AG09319 (cell line): ENCODE results near the gene PAQR3.

Source experiments
- DNase-seq: peaks from one replicate; pipeline ENCODE4 v3.0.0-alpha.2; 2010; ENCODE audit warnings: low read depth; ENCODE audit errors: extremely low read depth
- TF ChIP-seq, protein P1 (sequence below): IDR thresholded peaks from 2 replicates; pipeline ENCODE4 v1.5.1; 2011; ENCODE audit warnings: low read depth, mild to moderate bottlenecking, inconsistent platforms, low read length, moderate library complexity

Gene PAQR3

DNA sequence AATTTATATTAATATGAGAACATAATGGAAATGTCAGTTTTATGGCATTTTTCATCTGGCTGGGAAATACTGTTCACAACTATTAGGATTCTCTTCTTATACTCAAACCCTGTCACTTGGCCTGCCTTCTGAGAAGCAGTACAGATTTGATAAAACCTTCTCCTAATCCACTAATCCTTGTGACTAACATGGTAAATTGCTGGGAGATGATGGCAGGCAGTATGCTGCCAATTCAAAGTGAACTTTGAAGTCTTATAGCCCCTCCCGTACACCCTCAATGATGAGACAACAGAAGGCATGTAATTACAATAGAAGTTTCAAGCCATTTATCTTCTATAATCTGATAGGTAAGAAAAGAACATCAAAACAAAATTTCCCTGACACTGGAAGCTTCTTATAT, 36.9 kb downstream of the PAQR3 start:
- TF ChIP-seq, protein P1, sequence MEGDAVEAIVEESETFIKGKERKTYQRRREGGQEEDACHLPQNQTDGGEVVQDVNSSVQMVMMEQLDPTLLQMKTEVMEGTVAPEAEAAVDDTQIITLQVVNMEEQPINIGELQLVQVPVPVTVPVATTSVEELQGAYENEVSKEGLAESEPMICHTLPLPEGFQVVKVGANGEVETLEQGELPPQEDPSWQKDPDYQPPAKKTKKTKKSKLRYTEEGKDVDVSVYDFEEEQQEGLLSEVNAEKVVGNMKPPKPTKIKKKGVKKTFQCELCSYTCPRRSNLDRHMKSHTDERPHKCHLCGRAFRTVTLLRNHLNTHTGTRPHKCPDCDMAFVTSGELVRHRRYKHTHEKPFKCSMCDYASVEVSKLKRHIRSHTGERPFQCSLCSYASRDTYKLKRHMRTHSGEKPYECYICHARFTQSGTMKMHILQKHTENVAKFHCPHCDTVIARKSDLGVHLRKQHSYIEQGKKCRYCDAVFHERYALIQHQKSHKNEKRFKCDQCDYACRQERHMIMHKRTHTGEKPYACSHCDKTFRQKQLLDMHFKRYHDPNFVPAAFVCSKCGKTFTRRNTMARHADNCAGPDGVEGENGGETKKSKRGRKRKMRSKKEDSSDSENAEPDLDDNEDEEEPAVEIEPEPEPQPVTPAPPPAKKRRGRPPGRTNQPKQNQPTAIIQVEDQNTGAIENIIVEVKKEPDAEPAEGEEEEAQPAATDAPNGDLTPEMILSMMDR: no peak
- DNase-seq: no peak

DNA sequence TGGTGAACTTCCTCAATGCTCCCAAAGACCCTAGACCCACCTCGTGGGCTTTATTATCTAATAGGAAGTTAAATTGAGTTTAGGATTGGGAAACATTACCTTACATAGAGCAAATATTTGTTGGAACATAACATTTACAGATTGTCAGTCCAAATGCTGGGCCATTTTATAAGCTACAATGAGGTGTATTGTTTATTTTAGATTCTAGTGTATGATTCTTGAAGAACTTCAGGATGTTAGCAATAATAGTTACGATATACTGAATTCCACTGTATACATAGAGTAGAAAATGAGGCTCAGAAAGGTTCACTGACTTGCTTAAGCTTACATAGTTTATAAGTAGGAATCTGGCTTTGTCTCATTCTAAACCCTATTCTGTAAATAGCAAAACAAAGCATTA, 37.4 kb downstream of the PAQR3 start:
- TF ChIP-seq, protein P1: no peak
- DNase-seq: no peak

DNA sequence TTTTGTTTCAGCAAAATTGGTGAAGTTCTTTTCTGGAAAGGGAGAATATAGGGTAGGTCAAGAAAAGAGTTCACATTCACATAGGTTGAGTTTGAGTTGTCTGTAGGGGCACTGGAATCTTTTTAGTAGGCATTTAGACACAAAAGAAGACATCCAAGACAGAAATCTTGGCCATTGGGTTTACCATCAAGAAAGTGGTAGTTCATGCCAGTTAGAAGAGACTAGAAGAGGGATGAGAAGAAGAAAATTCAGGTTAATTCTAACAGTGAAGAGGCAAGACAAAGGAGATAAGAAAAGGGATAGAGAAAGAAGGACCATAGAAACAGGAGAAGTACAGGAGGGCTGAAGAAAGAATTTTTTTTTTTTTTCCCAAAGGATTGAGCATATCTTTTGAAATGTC, 39.9 kb downstream of the PAQR3 start:
- no peak for DNase-seq
- TF ChIP-seq, protein P1: no peak

DNA sequence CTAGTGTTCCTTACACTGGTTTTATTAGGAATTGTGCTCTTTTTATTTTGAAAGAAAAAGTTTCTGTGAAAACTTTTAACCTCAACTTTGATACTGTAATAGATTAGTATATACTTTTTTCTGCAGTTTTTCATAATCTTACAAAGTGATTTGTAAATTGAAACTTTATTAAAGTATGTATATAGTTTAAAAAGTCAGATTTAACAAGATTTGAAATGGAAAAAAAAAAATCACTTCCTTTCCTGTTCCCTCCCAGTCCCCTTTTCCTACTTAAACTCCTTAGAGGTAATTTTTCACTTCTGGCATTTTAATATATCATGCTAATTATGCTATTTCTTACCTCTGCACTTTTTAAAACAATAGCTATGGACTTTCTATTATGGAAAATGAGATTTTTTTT, 49.3 kb downstream of the PAQR3 start:
- TF ChIP-seq, protein P1: no peak
- no peak for DNase-seq

DNA sequence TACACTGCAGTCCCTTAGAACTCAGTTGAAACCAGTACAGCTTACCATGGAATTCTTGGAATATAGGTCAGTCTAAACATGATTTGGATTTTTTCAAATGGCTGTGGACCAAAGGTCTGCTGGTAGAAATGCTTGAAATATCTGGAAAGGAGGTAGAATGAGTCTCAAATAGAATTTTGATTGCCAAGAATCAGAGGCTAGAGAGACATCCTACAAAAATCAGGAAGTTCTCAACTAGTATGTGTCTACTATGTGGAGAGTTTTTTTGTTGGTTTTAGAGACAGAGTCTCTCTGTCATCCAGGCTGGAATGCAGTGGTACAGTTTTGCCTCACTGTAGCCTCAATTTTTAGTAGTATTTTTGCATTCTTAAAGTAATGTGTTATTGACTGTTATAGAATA, 53.6 kb downstream of the PAQR3 start:
- TF ChIP-seq, protein P1: no peak
- DNase-seq: no peak

DNA sequence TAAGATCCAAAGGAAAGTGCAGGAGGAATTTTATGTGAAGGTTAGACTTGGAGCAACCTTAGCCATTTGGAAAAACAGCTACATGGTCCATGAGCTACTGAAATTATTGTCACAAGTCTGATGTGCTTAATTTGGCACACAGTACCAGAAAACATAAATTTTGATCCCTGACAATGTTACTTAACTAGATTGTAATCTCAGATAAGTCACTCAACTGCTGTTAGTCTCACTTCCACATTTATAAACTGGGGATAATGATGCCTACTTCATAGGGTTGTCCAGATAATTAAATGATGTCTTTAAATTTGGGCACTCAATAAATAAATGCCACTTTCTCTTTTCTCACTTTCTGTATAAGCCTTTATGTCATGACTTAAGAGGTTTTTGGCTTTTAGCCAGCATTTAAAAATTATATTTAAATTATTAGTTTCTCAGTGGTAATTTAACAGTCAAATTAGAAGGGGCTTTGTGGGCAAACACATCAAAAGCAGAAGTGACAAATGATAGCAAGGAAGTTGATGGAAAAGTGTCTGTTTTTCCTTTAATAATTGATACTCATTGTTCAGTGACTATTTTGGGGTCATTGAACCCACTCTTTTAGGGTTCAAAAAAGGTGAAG, 58.3 kb downstream of the PAQR3 start:
- DNase-seq: no peak
- TF ChIP-seq, protein P1: no peak

DNA sequence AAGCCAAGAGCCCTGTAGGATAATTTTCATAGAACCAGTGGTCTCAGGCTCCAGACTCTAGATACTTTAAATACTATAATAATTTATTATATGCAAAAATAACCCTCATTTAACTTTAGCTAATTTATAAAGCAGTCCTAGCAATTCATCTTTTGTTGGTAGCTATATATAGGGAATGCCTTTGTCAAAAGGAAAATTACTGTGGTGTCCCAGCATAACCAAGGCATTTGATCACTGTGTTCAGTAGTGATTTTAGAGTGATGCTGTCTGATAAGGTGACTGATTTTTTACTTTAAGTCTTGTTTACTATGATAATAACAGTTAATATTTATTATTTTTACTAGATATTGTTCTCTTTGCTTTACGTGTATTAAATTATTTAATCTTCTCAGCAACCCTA, 61.2 kb downstream of the PAQR3 start:
- DNase-seq: no peak
- TF ChIP-seq, protein P1: no peak
